Mesenchymal stem cell (in vitro differentiated cells and primary cell): Measurements from ENCODE around the gene HLA-DPA1.

Experiments
- DNase-seq: peaks from one replicate; pipeline ENCODE4 v3.0.0-alpha.2; 2013
- H2AFZ ChIP-seq: one replicate; pipeline ENCODE4 v1.6.1; 2013; ENCODE audit warnings: low read depth, mild to moderate bottlenecking, control low read depth, inconsistent platforms, low read length, moderate library complexity
- H2AK5ac ChIP-seq: 2 replicates; pipeline ENCODE4 v1.6.1; 2013; ENCODE audit warnings: low read length, moderate library complexity, mild to moderate bottlenecking, inconsistent platforms; ENCODE audit not compliant: severe bottlenecking
- H2BK120ac ChIP-seq: one replicate; pipeline ENCODE4 v1.6.1; 2013; ENCODE audit warnings: low read depth, mild to moderate bottlenecking, inconsistent platforms, low read length, moderate library complexity
- H2BK12ac ChIP-seq, 2 experiments: one replicate each; pipeline ENCODE4 v1.6.1; 2013; ENCODE audit warnings: inconsistent platforms in 2 of 2, low read length in 2 of 2, mild to moderate bottlenecking in 2 of 2, moderate library complexity in 2 of 2, control low read depth in 1 of 2
- H2BK15ac ChIP-seq: one replicate; pipeline ENCODE4 v1.6.1; 2013; ENCODE audit warnings: mild to moderate bottlenecking, low read depth, inconsistent platforms; ENCODE audit not compliant: poor library complexity, severe bottlenecking
- H2BK5ac ChIP-seq: 2 replicates; pipeline ENCODE4 v1.6.1; 2013; ENCODE audit warnings: low read depth, mild to moderate bottlenecking, low read length, control low read depth, inconsistent platforms; ENCODE audit not compliant: poor library complexity, severe bottlenecking
- H3K14ac ChIP-seq, 2 experiments: one replicate each; pipeline ENCODE4 v1.6.1; 2013; ENCODE audit warnings: inconsistent platforms in 2 of 2, low read length in 2 of 2, control low read depth in 1 of 2, mild to moderate bottlenecking in 1 of 2, moderate library complexity in 1 of 2
- H3K18ac ChIP-seq, 2 experiments: one replicate each; pipeline ENCODE4 v1.6.1; 2013; ENCODE audit warnings: inconsistent platforms in 2 of 2, low read length in 2 of 2, control low read depth in 1 of 2, low read depth in 1 of 2, mild to moderate bottlenecking in 1 of 2
- H3K23ac ChIP-seq, 2 experiments: one replicate each; pipeline ENCODE4 v1.6.1; 2013; ENCODE audit warnings: inconsistent platforms in 2 of 2, low read length in 2 of 2, mild to moderate bottlenecking in 2 of 2, moderate library complexity in 2 of 2, control low read depth in 1 of 2
- H3K27ac ChIP-seq: 2 replicates; pipeline ENCODE4 v1.5.1; 2013; ENCODE audit warnings: mild to moderate bottlenecking, moderate library complexity, low read length, control low read depth, inconsistent platforms; ENCODE audit not compliant: poor library complexity, severe bottlenecking
- H3K27me3 ChIP-seq, 2 experiments: 2 replicates each; pipeline versions ENCODE4 v1.6.1 to v1.7.0; 2013; ENCODE audit warnings: low read length in 2 of 2, mild to moderate bottlenecking in 2 of 2, moderate library complexity in 2 of 2, control low read depth in 1 of 2, inconsistent platforms in 1 of 2; ENCODE audit not compliant: control insufficient read depth in 1 of 2, insufficient read depth in 1 of 2
- H3K36me3 ChIP-seq, 2 experiments: 2 replicates each; pipeline versions ENCODE4 v1.6.1 to v1.7.0; 2013; ENCODE audit warnings: low read length in 2 of 2, control low read depth in 1 of 2, inconsistent platforms in 1 of 2, low read depth in 1 of 2, mild to moderate bottlenecking in 1 of 2; ENCODE audit not compliant: insufficient read depth in 2 of 2, control insufficient read depth in 1 of 2
- H3K4ac ChIP-seq, 2 experiments: one replicate each; pipeline ENCODE4 v1.6.1; 2013; ENCODE audit warnings: inconsistent platforms in 2 of 2, low read length in 2 of 2, mild to moderate bottlenecking in 2 of 2, moderate library complexity in 2 of 2, control low read depth in 1 of 2, low read depth in 1 of 2
- H3K4me1 ChIP-seq: 2 replicates; pipeline ENCODE4 v1.6.1; 2013; ENCODE audit warnings: low read depth, low read length, control low read depth; ENCODE audit not compliant: control insufficient read depth, insufficient read depth
- H3K4me2 ChIP-seq: 2 replicates; pipeline ENCODE4 v1.6.1; 2013; ENCODE audit warnings: low read length, mild to moderate bottlenecking, inconsistent platforms; ENCODE audit not compliant: poor library complexity, severe bottlenecking
- H3K4me3 ChIP-seq, 2 experiments: 2 replicates each; pipeline versions ENCODE4 v1.5.1 to v1.7.0; 2013; ENCODE audit warnings: low read length in 2 of 2, mild to moderate bottlenecking in 2 of 2, control low read depth in 1 of 2, low read depth in 1 of 2; ENCODE audit not compliant: insufficient read depth in 1 of 2
- H3K79me1 ChIP-seq: replicated peaks from 2 replicates; pipeline ENCODE4 v1.6.1; 2013; ENCODE audit warnings: mild to moderate bottlenecking, control low read depth, low read length, inconsistent platforms; ENCODE audit not compliant: poor library complexity, severe bottlenecking
- H3K9ac ChIP-seq: 2 replicates; pipeline ENCODE4 v1.7.0; 2013; ENCODE audit warnings: mild to moderate bottlenecking, low read length, moderate library complexity
- H3K9me3 ChIP-seq: 2 replicates; pipeline ENCODE4 v1.7.0; 2013; ENCODE audit warnings: mild to moderate bottlenecking, low read length; ENCODE audit not compliant: control insufficient read depth
- H4K8ac ChIP-seq: one replicate; pipeline ENCODE4 v1.6.1; 2013; ENCODE audit warnings: inconsistent platforms, mild to moderate bottlenecking, low read length, moderate library complexity
- H4K91ac ChIP-seq: one replicate; pipeline ENCODE4 v1.6.1; 2013; ENCODE audit warnings: mild to moderate bottlenecking, low read length, inconsistent platforms
- WGBS: methylation state at CpG from one replicate; pipeline ENCODE4 v1.1.7; 2013; ENCODE audit warnings: mixed read lengths; 5-methylcytosine and 5-hydroxymethylcytosine counted together

Gene HLA-DPA1

DNA sequence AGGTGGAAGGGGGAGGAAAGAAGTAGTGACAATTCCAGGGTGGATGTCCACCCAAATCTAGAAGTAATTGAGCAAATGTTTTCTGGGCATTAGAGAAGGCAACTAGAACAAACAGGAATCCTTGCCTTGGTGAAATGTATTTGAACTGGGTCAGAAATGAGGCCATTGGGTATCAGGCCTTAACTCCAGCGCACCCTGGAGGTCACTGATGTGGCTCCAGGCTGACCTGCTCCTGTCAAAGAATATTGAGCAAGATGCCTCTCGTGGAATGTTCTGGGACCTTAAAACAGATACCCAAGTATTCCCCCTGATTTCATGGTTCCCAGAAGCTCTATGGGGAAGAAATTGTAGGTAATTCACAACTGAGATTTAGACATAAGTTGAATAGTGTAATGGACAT lies 9.3 kb upstream of the HLA-DPA1 start:
- no peak overlapping the region for H3K4me3 ChIP-seq
- 25% methylated on average over 1 of the region's 2 CpGs for WGBS
- H3K4ac ChIP-seq, result no peak overlapping the region
- H3K27ac ChIP-seq, result no peak overlapping the region
- H3K4me1 ChIP-seq, result peaks cover 8% of the 10 kb centered on the region
- H3K14ac ChIP-seq, result no peak overlapping the region
- H2AK5ac ChIP-seq, result no peak overlapping the region
- no peaks in the 10 kb centered on the region for H3K9me3 ChIP-seq
- H2BK5ac ChIP-seq, result no peak overlapping the region
- H3K9ac ChIP-seq, result no peak overlapping the region
- H4K8ac ChIP-seq, result no peak overlapping the region
- H3K36me3 ChIP-seq, result peaks cover 0 to 39% of the 10 kb centered on the region in 2 experiments
- no peak overlapping the region for H3K4me2 ChIP-seq
- peaks cover 0 to 8% of the 10 kb centered on the region in 2 experiments for H3K27me3 ChIP-seq
- no peak overlapping the region for H2AFZ ChIP-seq
- no peaks in the 10 kb centered on the region for H3K79me1 ChIP-seq
- H4K91ac ChIP-seq, result no peak overlapping the region
- H2BK15ac ChIP-seq, result no peak overlapping the region
- H3K23ac ChIP-seq, result no peak overlapping the region
- DNase-seq, result peak; percentile 8
- H2BK120ac ChIP-seq, result no peak overlapping the region
- no peak overlapping the region for H3K18ac ChIP-seq
- no peak overlapping the region for H2BK12ac ChIP-seq

DNA sequence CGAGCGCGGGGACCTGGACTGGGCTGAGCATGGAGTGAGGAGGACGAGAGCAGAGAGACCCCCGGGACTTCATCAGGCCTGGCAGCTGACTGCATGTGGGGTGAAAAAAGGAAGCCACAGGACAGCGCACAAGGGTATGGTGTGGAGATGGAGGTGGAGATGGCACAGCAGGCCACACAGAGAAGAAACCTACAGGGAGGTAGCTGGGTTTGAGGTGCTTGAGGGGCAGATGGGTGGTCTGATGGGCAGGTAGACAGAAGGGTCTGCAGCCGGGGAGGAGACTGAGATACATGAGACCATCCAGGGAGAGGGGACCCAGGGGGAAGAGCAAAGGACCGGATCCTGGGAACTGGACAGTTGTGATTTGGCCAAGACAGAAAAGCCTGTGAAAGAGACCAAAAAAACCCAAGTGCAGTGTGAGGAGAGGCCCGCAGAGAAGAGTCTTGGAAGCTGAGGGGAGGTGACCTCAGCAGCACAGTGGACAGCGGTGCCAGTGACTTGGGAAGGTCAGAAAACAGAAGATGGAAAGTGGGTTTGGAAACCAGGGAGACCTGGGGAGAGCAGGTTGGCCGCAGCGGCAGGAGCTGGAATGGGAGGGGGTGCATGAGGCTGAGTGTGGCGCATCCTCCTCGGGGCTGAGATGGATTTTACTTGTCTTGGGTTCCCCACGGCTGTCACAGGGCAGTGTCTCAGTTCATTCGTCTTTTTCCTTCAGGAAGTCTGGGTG lies 7.8 kb upstream of the HLA-DPA1 start:
- no peak for DNase-seq
- Histone ChIP-seq H3K79me1 (no peaks in the 10 kb centered on the region), H3K9ac (peak overlapping the region; percentile 96), H2BK15ac (peak overlapping the region; percentile 49), H3K27ac (no peak overlapping the region), H3K4me3 (peak overlapping the region; percentile 8 to 85), H4K91ac (no peak overlapping the region), H3K9me3 (no peaks in the 10 kb centered on the region), H3K4me1 (peaks cover 8% of the 10 kb centered on the region), H3K4ac (no peak overlapping the region), H2BK12ac (no peak overlapping the region), H3K36me3 (peaks cover 0 to 26% of the 10 kb centered on the region in 2 experiments), H3K4me2 (peak overlapping the region; percentile 69), H3K27me3 (peaks cover 0 to 11% of the 10 kb centered on the region in 2 experiments), H3K18ac (peak overlapping the region in 1 of 2 experiments; percentile 50), H2BK5ac (no peak overlapping the region), H2AFZ (peak overlapping the region; percentile 66), H3K23ac (no peak overlapping the region), H2AK5ac (no peak overlapping the region), H3K14ac (peak overlapping the region in 1 of 2 experiments; percentile 85), H4K8ac (no peak overlapping the region), H2BK120ac (no peak overlapping the region)
- WGBS, result 69% methylated on average over 16 of the region's 16 CpGs

DNA sequence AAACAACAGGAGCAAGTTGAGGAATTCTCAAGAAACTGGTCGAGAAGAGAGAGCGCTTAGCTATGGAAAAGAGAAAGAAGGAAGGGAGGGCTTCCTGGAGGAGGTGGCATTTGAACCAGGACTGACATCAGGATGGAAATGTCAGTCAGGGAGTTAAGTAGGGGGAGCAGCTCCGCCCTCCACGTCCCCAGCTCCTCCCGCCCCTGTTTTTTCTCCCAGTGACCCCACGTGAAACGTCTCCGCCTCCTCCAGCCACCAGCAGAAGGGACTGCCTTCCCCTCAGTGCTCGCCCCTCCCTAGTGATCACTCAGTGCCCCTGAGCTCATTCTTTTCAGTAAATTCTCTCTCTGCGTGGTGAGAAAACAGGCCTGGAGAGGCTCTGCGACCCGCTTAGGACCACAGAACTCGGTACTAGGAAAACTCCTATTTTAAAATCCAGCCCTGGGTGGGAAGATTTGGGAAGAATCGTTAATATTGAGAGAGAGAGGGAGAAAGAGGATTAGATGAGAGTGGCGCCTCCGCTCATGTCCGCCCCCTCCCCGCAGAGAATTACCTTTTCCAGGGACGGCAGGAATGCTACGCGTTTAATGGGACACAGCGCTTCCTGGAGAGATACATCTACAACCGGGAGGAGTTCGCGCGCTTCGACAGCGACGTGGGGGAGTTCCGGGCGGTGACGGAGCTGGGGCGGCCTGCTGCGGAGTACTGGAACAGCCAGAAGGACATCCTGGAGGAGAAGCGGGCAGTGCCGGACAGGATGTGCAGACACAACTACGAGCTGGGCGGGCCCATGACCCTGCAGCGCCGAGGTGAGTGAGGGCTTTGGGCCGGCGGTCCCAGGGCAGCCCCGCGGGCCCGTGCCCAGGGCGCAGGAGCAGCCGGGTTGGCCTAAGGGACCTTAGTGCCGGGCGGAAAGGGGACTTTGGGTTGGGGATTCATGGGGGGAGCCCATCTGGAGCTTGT lies 7.0 kb upstream of the HLA-DPA1 start:
- H3K36me3 ChIP-seq, result peaks cover 0 to 17% of the 10 kb centered on the region in 2 experiments
- no peak overlapping the region for H4K91ac ChIP-seq
- H3K27ac ChIP-seq, result no peak overlapping the region
- H4K8ac ChIP-seq, result peak overlapping the region; percentile 45
- peak overlapping the region; percentile 41 to 85 for H3K4me3 ChIP-seq
- 2% methylated on average over 48 of the region's 49 CpGs for WGBS
- H3K4ac ChIP-seq, result no peak overlapping the region
- peaks cover 8% of the 10 kb centered on the region for H3K4me1 ChIP-seq
- peak overlapping the region; percentile 69 for H3K4me2 ChIP-seq
- peak overlapping the region in 1 of 2 experiments; percentile 85 for H3K14ac ChIP-seq
- no peaks in the 10 kb centered on the region for H3K9me3 ChIP-seq
- H2AFZ ChIP-seq, result peak overlapping the region; percentile 66
- peak overlapping the region in 1 of 2 experiments; percentile 50 for H3K18ac ChIP-seq
- no peak overlapping the region for H2BK15ac ChIP-seq
- H2BK12ac ChIP-seq, result no peak overlapping the region
- no peak overlapping the region for H3K23ac ChIP-seq
- no peak overlapping the region for H2AK5ac ChIP-seq
- no peaks in the 10 kb centered on the region for H3K79me1 ChIP-seq
- no peak overlapping the region for H2BK5ac ChIP-seq
- no peak overlapping the region for H2BK120ac ChIP-seq
- DNase-seq, result peak; percentile 63
- H3K27me3 ChIP-seq, result peaks cover 0 to 13% of the 10 kb centered on the region in 2 experiments
- H3K9ac ChIP-seq, result peak overlapping the region; percentile 96

DNA sequence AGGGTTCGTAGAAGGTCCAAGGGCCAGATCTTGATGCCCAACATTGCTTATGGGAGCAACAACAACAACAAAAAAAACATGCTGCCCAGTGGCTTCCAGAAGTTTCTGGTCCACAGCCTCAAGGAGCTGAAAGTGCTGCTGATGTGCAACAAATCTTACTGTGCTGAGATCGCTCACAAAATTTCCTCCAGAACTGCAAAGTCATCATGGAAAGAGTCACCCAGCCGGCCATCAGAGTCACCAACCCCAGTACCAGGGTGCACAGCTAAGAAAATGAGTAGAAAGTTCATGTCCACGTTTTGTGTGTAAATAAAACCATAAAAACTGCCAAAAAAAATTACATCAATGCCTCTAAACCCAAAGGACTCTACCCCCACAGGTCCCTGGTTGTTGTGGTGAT lies 6.1 kb upstream of the HLA-DPA1 start:
- H3K9ac ChIP-seq, result peak overlapping the region; percentile 96
- WGBS, result 96% methylated on average over 2 of the region's 4 CpGs
- no peak overlapping the region for H2BK15ac ChIP-seq
- no peak overlapping the region for H4K8ac ChIP-seq
- H4K91ac ChIP-seq, result no peak overlapping the region
- H3K4ac ChIP-seq, result no peak overlapping the region
- no peak overlapping the region for H3K27ac ChIP-seq
- H2AK5ac ChIP-seq, result no peak overlapping the region
- no peak overlapping the region for H3K18ac ChIP-seq
- H3K9me3 ChIP-seq, result no peaks in the 10 kb centered on the region
- no peak overlapping the region for H3K14ac ChIP-seq
- H2AFZ ChIP-seq, result no peak overlapping the region
- no peak overlapping the region for H2BK120ac ChIP-seq
- H3K4me2 ChIP-seq, result no peak overlapping the region
- H3K36me3 ChIP-seq, result peaks cover 0 to 9% of the 10 kb centered on the region in 2 experiments
- no peak overlapping the region for H3K4me3 ChIP-seq
- no peak overlapping the region for H3K23ac ChIP-seq
- no peak overlapping the region for H2BK5ac ChIP-seq
- DNase-seq, result no peak
- H3K79me1 ChIP-seq, result no peaks in the 10 kb centered on the region
- no peak overlapping the region for H2BK12ac ChIP-seq
- H3K27me3 ChIP-seq, result peaks cover 0 to 13% of the 10 kb centered on the region in 2 experiments
- H3K4me1 ChIP-seq, result peaks cover 8% of the 10 kb centered on the region
